Measurements from ENCODE around the gene CMTM3.

The CMTM3 gene

GRCh38 chr16:66562409-66562808, 42.1 kb upstream of the CMTM3 start:
- no peaks in the 10 kb centered on the region for H3K4me1 ChIP-seq (ENCODE audit: insufficient read depth, low read length, severe bottlenecking)
- peaks cover 83% of the 10 kb centered on the region for H3K36me3 ChIP-seq (ENCODE audit: insufficient read depth, low read length)
- no peaks in the 10 kb centered on the region; the same call in 1 of the 2 replicates for H3K79me2 ChIP-seq (ENCODE audit: insufficient read depth, low read length)
- H2AFZ ChIP-seq (ENCODE audit: low read length) = no peak overlapping the region
- H3K9ac ChIP-seq (ENCODE audit: low read length) = no peak overlapping the region
- H3K4me3 ChIP-seq (ENCODE audit: low read depth, low read length, poor library complexity, severe bottlenecking) = no peak overlapping the region
- no peak overlapping the region for H3K4me2 ChIP-seq (ENCODE audit: low read length)
- no peaks in the 10 kb centered on the region for H3K27me3 ChIP-seq (ENCODE audit: insufficient read depth, low read length)
- H3K27ac ChIP-seq (ENCODE audit: low read depth, low read length, poor library complexity, severe bottlenecking) = no peak overlapping the region
- TF ChIP-seq CTCF (IDR thresholded peaks at IDR 0.05; ENCODE audit: low read length) (peak; percentile 12; the same call in 1 of the 2 replicates), EZH2 (IDR thresholded peaks at IDR 0.05; ENCODE audit: borderline replicate concordance, low read length) (no peak)
- no peaks in the 10 kb centered on the region for H3K9me3 ChIP-seq (ENCODE audit: low read length)
- H3K9me2 ChIP-seq (ENCODE audit: low read depth, low read length) = no peaks in the 10 kb centered on the region
- no peaks in the 10 kb centered on the region for H4K20me1 ChIP-seq (ENCODE audit: insufficient read depth, low read length)
- H3F3A ChIP-seq (ENCODE audit: insufficient read depth, low read length) = no peaks in the 10 kb centered on the region

GRCh38 chr16:66562986-66563385, 41.5 kb upstream of the CMTM3 start:
- no peaks in the 10 kb centered on the region; the same call in 1 of the 2 replicates for H3K79me2 ChIP-seq (ENCODE audit: insufficient read depth, low read length)
- TF ChIP-seq CTCF (IDR thresholded peaks at IDR 0.05; ENCODE audit: low read length) (no peak), EZH2 (IDR thresholded peaks at IDR 0.05; ENCODE audit: borderline replicate concordance, low read length) (no peak)
- H3K36me3 ChIP-seq (ENCODE audit: insufficient read depth, low read length) = peaks cover 83% of the 10 kb centered on the region
- no peak overlapping the region for H3K4me2 ChIP-seq (ENCODE audit: low read length)
- H2AFZ ChIP-seq (ENCODE audit: low read length) = no peak overlapping the region
- H3K27me3 ChIP-seq (ENCODE audit: insufficient read depth, low read length) = no peaks in the 10 kb centered on the region
- no peaks in the 10 kb centered on the region for H3K4me1 ChIP-seq (ENCODE audit: insufficient read depth, low read length, severe bottlenecking)
- H3F3A ChIP-seq (ENCODE audit: insufficient read depth, low read length) = no peaks in the 10 kb centered on the region
- H4K20me1 ChIP-seq (ENCODE audit: insufficient read depth, low read length) = no peaks in the 10 kb centered on the region
- H3K9me3 ChIP-seq (ENCODE audit: low read length) = no peaks in the 10 kb centered on the region
- no peaks in the 10 kb centered on the region for H3K9me2 ChIP-seq (ENCODE audit: low read depth, low read length)
- no peak overlapping the region for H3K4me3 ChIP-seq (ENCODE audit: low read depth, low read length, poor library complexity, severe bottlenecking)
- no peak overlapping the region for H3K27ac ChIP-seq (ENCODE audit: low read depth, low read length, poor library complexity, severe bottlenecking)
- no peak overlapping the region for H3K9ac ChIP-seq (ENCODE audit: low read length)

- H2AFZ ChIP-seq (ENCODE audit: low read length) = no peak overlapping the region
- H3K4me1 ChIP-seq (ENCODE audit: insufficient read depth, low read length, severe bottlenecking) = no peaks in the 10 kb centered on the region
- H3K9me3 ChIP-seq (ENCODE audit: low read length) = no peaks in the 10 kb centered on the region
- H3K4me3 ChIP-seq (ENCODE audit: low read depth, low read length, poor library complexity, severe bottlenecking) = no peak overlapping the region
- no peaks in the 10 kb centered on the region for H3F3A ChIP-seq (ENCODE audit: insufficient read depth, low read length)
- no peaks in the 10 kb centered on the region for H3K9me2 ChIP-seq (ENCODE audit: low read depth, low read length)
- H3K27ac ChIP-seq (ENCODE audit: low read depth, low read length, poor library complexity, severe bottlenecking) = no peak overlapping the region
- peaks cover 76% of the 10 kb centered on the region for H3K36me3 ChIP-seq (ENCODE audit: insufficient read depth, low read length)
- H3K27me3 ChIP-seq (ENCODE audit: insufficient read depth, low read length) = no peaks in the 10 kb centered on the region
- H3K79me2 ChIP-seq (ENCODE audit: insufficient read depth, low read length) = no peaks in the 10 kb centered on the region
- H3K9ac ChIP-seq (ENCODE audit: low read length) = no peak overlapping the region
- no peak overlapping the region for H3K4me2 ChIP-seq (ENCODE audit: low read length)
- TF ChIP-seq CTCF (IDR thresholded peaks at IDR 0.05; ENCODE audit: low read length) (no peak), EZH2 (IDR thresholded peaks at IDR 0.05; ENCODE audit: borderline replicate concordance, low read length) (no peak)
- no peaks in the 10 kb centered on the region for H4K20me1 ChIP-seq (ENCODE audit: insufficient read depth, low read length)
These were observed 40.8 kb upstream of the CMTM3 start for GRCh38 chr16:66563574-66564334.

Measured in OCI-LY1 (cell line).